HEK293T (cell line): ENCODE measurements around the gene CDHR3.

Source experiments
- ARNT ChIP-seq: fragments of 450-650 bp; IDR thresholded peaks from 2 replicates; pipeline ENCODE4 v1.6.1; 2017; ENCODE audit warnings: mild to moderate bottlenecking
- BHLHE40 ChIP-seq: fragments of 450-650 bp; IDR thresholded peaks from 2 replicates; pipeline ENCODE4 v1.6.1; 2016; ENCODE audit warnings: mild to moderate bottlenecking, moderate library complexity, borderline replicate concordance
- CTBP1 ChIP-seq: fragments of 450-650 bp; IDR thresholded peaks from 2 replicates; pipeline ENCODE4 v1.6.1; 2016; ENCODE audit warnings: borderline replicate concordance
- ELF4 ChIP-seq: fragments of 450-650 bp; IDR thresholded peaks from 2 replicates; pipeline ENCODE4 v1.6.1; 2017; ENCODE audit warnings: antibody characterized with exemption
- FOXK2 ChIP-seq: fragments of 450-650 bp; IDR thresholded peaks from 2 replicates; pipeline ENCODE4 v1.6.1; 2016; ENCODE audit warnings: mild to moderate bottlenecking
- FOXM1 ChIP-seq: fragments of 450-650 bp; IDR thresholded peaks from 2 replicates; pipeline ENCODE4 v1.6.1; 2017; ENCODE audit warnings: mild to moderate bottlenecking, borderline replicate concordance
- L3MBTL2 ChIP-seq: fragments of 450-650 bp; conservative IDR thresholded peaks from 2 replicates; pipeline ENCODE4 v1.6.1; 2016; ENCODE audit warnings: mild to moderate bottlenecking
- NFRKB ChIP-seq: fragments of 450-650 bp; IDR thresholded peaks from 2 replicates; pipeline ENCODE4 v1.6.1; 2016; ENCODE audit warnings: mild to moderate bottlenecking, moderate library complexity
- PKNOX1 ChIP-seq: fragments of 450-650 bp; IDR thresholded peaks from 2 replicates; pipeline ENCODE4 v1.6.1; 2016
- SP1 ChIP-seq: fragments of 450-650 bp; IDR thresholded peaks from 2 replicates; pipeline ENCODE4 v1.6.1; 2017
- SUZ12 ChIP-seq: fragments of 450-650 bp; IDR thresholded peaks from 2 replicates; pipeline ENCODE4 v1.6.1; 2016; ENCODE audit warnings: mild to moderate bottlenecking
- TARDBP ChIP-seq: fragments of 450-650 bp; IDR thresholded peaks from 2 replicates; pipeline ENCODE4 v1.6.1; 2016

- TF ChIP-seq TARDBP (no peak), PKNOX1 (no peak), FOXK2 (no peak), FOXM1 (no peak), ARNT (no peak), SP1 (no peak), BHLHE40 (no peak), L3MBTL2 (no peak), SUZ12 (no peak), ELF4 (no peak), NFRKB (no peak), CTBP1 (no peak)
These were observed 12.8 kb downstream of the CDHR3 start for GRCh38 chr7:105975770-105976417.
